Measurements from ENCODE around the gene ADRB2. TPM values are rescaled to one million over a fixed set of nuclear protein-coding genes. Genes with fewer than 3 reads are reported as not detected.

The ADRB2 gene
- total and polyA plus RNA-seq, 2 of the 13 experiments (the other 11 are each of a cell fraction or from before 2014, with no cell fraction given): not detected

GRCh38 chr5:148778882-148779281 lies 47.5 kb upstream of the ADRB2 start:
- no peak for DNase-seq (ENCODE audit: low spot score)
- H3K27ac ChIP-seq (ENCODE audit: extremely low read length, insufficient read depth, low read length): no peak overlapping the region
- no peaks in the 10 kb centered on the region for H3K36me3 ChIP-seq (replicated peaks in 1 of 2; ENCODE audit: control insufficient read depth in 1 of 2, insufficient read depth in 2 of 2, low read length in 2 of 2)
- no peak overlapping the region for H3K4me2 ChIP-seq (ENCODE audit: low read depth, low read length)
- in situ Hi-C loops (cut with HindIII; ENCODE audit: extremely low pct_ligation_motif_present, low pct_unique_long_range_greater_than_20kb): no loop called here
- H3K79me2 ChIP-seq (ENCODE audit: insufficient read depth, low read length): no peaks in the 10 kb centered on the region
- no peaks in the 10 kb centered on the region for H3K4me1 ChIP-seq (ENCODE audit: insufficient read depth, low read length)
- POLR2A ChIA-PET: no interaction called here
- H2AFZ ChIP-seq (ENCODE audit: low read length): no peak overlapping the region
- CTCF ChIA-PET (ENCODE audit: low intra/inter-chr PET ratio, low total read pairs): no interaction called here
- no peaks in the 10 kb centered on the region for H3K9me3 ChIP-seq (ENCODE audit: low read length)
- H4K20me1 ChIP-seq (ENCODE audit: insufficient read depth, low read length): no peaks in the 10 kb centered on the region
- no peak overlapping the region for H3K9ac ChIP-seq (ENCODE audit: insufficient read depth, low read depth, low read length)
- intact Hi-C loops (cut with micrococcal nuclease; ENCODE audit: unreplicated experiment): no loop called here
- FAIRE-seq: no peak
- H3K27me3 ChIP-seq (ENCODE audit: control insufficient read depth in 1 of 2, insufficient read depth in 2 of 2, low read length in 2 of 2): no peaks in the 10 kb centered on the region
- BruUV-seq (replicated peaks): no TSS peak
- H3K4me3 ChIP-seq (replicated peaks in 1 of 3; ENCODE audit: insufficient read depth in 1 of 3, low read depth in 2 of 3, low read length in 3 of 3): no peak overlapping the region
- TF ChIP-seq ZNF777 (CRISPR knock-in tag; IDR thresholded peaks at IDR 0.05) (no peak), CREB1 (IDR thresholded peaks at IDR 0.05) (no peak), CREB1 (CRISPR knock-in tag; IDR thresholded peaks at IDR 0.05) (no peak), MXI1 (IDR thresholded peaks at IDR 0.05; ENCODE audit: borderline replicate concordance, low read depth, low read length) (no peak), ZNF558 (CRISPR knock-in tag; IDR thresholded peaks at IDR 0.05; ENCODE audit: borderline replicate concordance) (no peak), ZBTB8A (CRISPR knock-in tag; IDR thresholded peaks at IDR 0.05; ENCODE audit: borderline replicate concordance, low read depth) (no peak)
- TF ChIP-seq, protein P1, sequence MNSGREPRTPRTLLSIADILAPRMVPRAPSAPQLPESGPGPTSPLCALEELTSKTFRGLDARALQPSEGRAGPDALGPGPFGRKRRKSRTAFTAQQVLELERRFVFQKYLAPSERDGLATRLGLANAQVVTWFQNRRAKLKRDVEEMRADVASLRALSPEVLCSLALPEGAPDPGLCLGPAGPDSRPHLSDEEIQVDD (CRISPR knock-in tag; IDR thresholded peaks at IDR 0.05; ENCODE audit: borderline replicate concordance): no peak
- no peak for ATAC-seq

DNA sequence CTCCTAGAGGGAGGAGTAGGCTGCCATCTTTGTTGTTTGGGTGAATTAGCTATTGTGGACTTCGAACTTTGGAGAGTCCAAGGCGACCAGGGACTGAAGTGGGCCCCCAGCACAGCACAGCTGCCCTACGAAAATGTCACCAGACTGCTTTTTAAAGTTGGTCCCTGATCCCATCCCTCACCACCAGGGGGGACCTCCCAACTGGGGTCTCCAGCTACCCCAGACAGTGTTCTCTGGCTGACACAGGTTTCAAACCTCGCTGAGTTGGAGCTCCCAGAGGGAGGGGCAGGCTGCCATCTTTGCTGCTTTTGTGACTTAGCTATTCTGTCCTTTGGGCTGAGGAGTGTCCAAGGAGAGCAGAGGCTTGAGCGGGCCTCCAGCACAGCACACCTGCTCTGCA lies 45.7 kb upstream of the ADRB2 start:
- WGBS (ENCODE audit: low lambda C conversion rate): 70% methylated on average over 2 of the region's 5 CpGs
- no peak for DNase-seq (ENCODE audit: low spot score)
- Histone ChIP-seq H3K36me3 (replicated peaks in 1 of 2; ENCODE audit: control insufficient read depth in 1 of 2, insufficient read depth in 2 of 2, low read length in 2 of 2) (no peaks in the 10 kb centered on the region), H2AFZ (ENCODE audit: low read length) (no peak overlapping the region), H3K9ac (ENCODE audit: insufficient read depth, low read depth, low read length) (no peak overlapping the region), H3K79me2 (ENCODE audit: insufficient read depth, low read length) (no peaks in the 10 kb centered on the region), H3K4me2 (ENCODE audit: low read depth, low read length) (no peak overlapping the region), H3K27ac (ENCODE audit: extremely low read length, insufficient read depth, low read length) (no peak overlapping the region), H3K4me3 (replicated peaks in 1 of 3; ENCODE audit: insufficient read depth in 1 of 3, low read depth in 2 of 3, low read length in 3 of 3) (no peak overlapping the region), H3K27me3 (ENCODE audit: control insufficient read depth in 1 of 2, insufficient read depth in 2 of 2, low read length in 2 of 2) (no peaks in the 10 kb centered on the region), H4K20me1 (ENCODE audit: insufficient read depth, low read length) (no peaks in the 10 kb centered on the region), H3K9me3 (ENCODE audit: low read length) (no peaks in the 10 kb centered on the region), H3K4me1 (ENCODE audit: insufficient read depth, low read length) (no peaks in the 10 kb centered on the region)
- POLR2A ChIA-PET: no interaction called here
- no peak for TF ChIP-seq MAF1 (CRISPR knock-in tag; IDR thresholded peaks at IDR 0.05; ENCODE audit: borderline replicate concordance)
- TF ChIP-seq KIAA2018 (CRISPR knock-in tag; IDR thresholded peaks at IDR 0.05; ENCODE audit: borderline replicate concordance): no peak
- no peak for TF ChIP-seq ZNF724P (CRISPR knock-in tag; IDR thresholded peaks at IDR 0.05; ENCODE audit: borderline replicate concordance)
- TF ChIP-seq ASH2L (IDR thresholded peaks at IDR 0.05; ENCODE audit: insufficient read length, low read depth, low read length): no peak
- TF ChIP-seq ZSCAN22 (CRISPR knock-in tag; IDR thresholded peaks at IDR 0.05): no peak
- FAIRE-seq: no peak
- intact Hi-C loops (cut with micrococcal nuclease; ENCODE audit: unreplicated experiment) (no loop called here), in situ Hi-C loops (cut with HindIII; ENCODE audit: extremely low pct_ligation_motif_present, low pct_unique_long_range_greater_than_20kb) (no loop called here)
- CTCF ChIA-PET (ENCODE audit: low intra/inter-chr PET ratio, low total read pairs): no interaction called here
- BruUV-seq (replicated peaks): no TSS peak
- ATAC-seq: no peak; the same call in 2 of the 3 replicates

All from HepG2 (cell line).